Hepatocyte (in vitro differentiated cells): ENCODE data around the gene CSH2.

Experiments
- EZH2 ChIP-seq: fragments of 200-600 bp; sonication (generic); IDR thresholded peaks from 2 replicates; pipeline ENCODE4 v1.6.1; 2016; ENCODE audit warnings: antibody characterized with exemption, mild to moderate bottlenecking, borderline replicate concordance
- EZH2phosphoT487 ChIP-seq: fragments of 200-600 bp; sonication (generic); IDR thresholded peaks from one replicate; pipeline ENCODE4 v1.6.1; 2018; ENCODE audit warnings: antibody characterized with exemption, mild to moderate bottlenecking, low read depth, moderate library complexity; ENCODE audit not compliant: unreplicated experiment, severe bottlenecking
- TF ChIP-seq, protein P1 (sequence below): fragments of 200-600 bp; sonication (generic); IDR thresholded peaks from 2 replicates; pipeline ENCODE4 v1.5.1; 2016; ENCODE audit warnings: antibody characterized with exemption, mild to moderate bottlenecking; ENCODE audit not compliant: poor library complexity

DNA sequence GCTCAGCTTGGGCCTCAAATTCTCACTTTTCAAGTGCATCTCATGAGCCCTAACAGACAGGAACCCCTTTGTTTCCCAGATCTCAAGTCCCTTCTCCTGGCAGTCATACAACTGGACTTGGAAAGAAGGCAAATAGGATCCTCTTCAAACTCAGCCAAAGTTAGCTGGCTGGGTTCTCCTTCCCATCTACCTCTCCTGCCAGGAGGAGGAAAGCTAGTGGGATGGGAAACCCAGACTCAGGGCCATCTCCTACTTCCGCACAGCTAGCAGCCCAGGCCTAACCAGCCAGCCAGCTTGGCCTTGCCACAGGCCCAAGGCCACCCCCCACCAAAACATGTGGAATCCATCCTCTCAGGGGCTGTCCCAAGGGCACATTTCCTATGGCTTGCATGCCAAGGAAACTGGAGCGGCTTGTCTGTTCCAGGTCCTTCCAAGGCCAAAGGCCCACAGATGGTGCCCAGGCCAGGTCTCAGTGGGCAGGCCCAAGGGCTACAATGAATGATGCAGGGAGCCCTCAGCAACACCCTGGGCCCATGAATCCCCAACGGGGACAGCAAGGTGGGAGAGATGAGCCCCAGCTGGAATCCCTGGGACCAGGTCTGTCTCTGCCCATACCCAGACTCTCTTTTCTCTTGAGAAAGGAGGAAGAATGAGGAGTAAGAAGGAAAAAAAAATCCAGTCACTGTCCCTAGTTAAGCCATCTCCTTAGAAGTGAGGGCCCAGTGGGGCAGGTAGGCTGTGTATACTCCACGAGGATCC lies 32.7 kb downstream of the CSH2 start:
- TF ChIP-seq, protein P1, sequence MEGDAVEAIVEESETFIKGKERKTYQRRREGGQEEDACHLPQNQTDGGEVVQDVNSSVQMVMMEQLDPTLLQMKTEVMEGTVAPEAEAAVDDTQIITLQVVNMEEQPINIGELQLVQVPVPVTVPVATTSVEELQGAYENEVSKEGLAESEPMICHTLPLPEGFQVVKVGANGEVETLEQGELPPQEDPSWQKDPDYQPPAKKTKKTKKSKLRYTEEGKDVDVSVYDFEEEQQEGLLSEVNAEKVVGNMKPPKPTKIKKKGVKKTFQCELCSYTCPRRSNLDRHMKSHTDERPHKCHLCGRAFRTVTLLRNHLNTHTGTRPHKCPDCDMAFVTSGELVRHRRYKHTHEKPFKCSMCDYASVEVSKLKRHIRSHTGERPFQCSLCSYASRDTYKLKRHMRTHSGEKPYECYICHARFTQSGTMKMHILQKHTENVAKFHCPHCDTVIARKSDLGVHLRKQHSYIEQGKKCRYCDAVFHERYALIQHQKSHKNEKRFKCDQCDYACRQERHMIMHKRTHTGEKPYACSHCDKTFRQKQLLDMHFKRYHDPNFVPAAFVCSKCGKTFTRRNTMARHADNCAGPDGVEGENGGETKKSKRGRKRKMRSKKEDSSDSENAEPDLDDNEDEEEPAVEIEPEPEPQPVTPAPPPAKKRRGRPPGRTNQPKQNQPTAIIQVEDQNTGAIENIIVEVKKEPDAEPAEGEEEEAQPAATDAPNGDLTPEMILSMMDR = no peak
- TF ChIP-seq EZH2phosphoT487 (no peak), EZH2 (no peak)
